Trophoblast cell (in vitro differentiated cells and primary cell): ENCODE measurements around the gene PUM2.

Experiments used
- DNase-seq, 2 donors: peaks; one replicate each; pipeline ENCODE4 v3.0.0-alpha.2; 2016
- H2AFZ ChIP-seq: 2 replicates; pipeline ENCODE4 v1.6.1; 2013; ENCODE audit warnings: low read length, moderate library complexity, mild to moderate bottlenecking; ENCODE audit not compliant: insufficient read depth, poor library complexity
- H2AK5ac ChIP-seq: 2 replicates; pipeline ENCODE4 v1.6.1; 2013; ENCODE audit warnings: mild to moderate bottlenecking, low read length
- H2BK120ac ChIP-seq: 2 replicates; pipeline ENCODE4 v1.6.1; 2013; ENCODE audit warnings: low read length, mild to moderate bottlenecking, moderate library complexity; ENCODE audit not compliant: insufficient read depth, poor library complexity
- H2BK12ac ChIP-seq: 2 replicates; pipeline ENCODE4 v1.6.1; 2013; ENCODE audit warnings: mild to moderate bottlenecking, low read length, moderate library complexity
- H2BK5ac ChIP-seq: 2 replicates; pipeline ENCODE4 v1.6.1; 2013; ENCODE audit warnings: low read length, low read depth, moderate library complexity, mild to moderate bottlenecking; ENCODE audit not compliant: poor library complexity
- H3K14ac ChIP-seq: 2 replicates; pipeline ENCODE4 v1.6.1; 2013; ENCODE audit warnings: mild to moderate bottlenecking, low read length
- H3K18ac ChIP-seq: 2 replicates; pipeline ENCODE4 v1.6.1; 2013; ENCODE audit warnings: mild to moderate bottlenecking, low read length
- H3K23ac ChIP-seq: 2 replicates; pipeline ENCODE4 v1.6.1; 2013; ENCODE audit warnings: low read length
- H3K27ac ChIP-seq: 2 replicates; pipeline ENCODE4 v1.5.1; 2013; ENCODE audit warnings: low read depth, mild to moderate bottlenecking, inconsistent platforms, low read length, moderate library complexity
- H3K27me3 ChIP-seq: 2 replicates; pipeline ENCODE4 v1.6.1; 2013; ENCODE audit warnings: inconsistent platforms, mild to moderate bottlenecking, low read length, moderate library complexity; ENCODE audit not compliant: insufficient read depth
- H3K36me3 ChIP-seq, 2 experiments: 1 replicate in 1 of 2; 2 replicates in 1 of 2; pipeline ENCODE4 v1.6.1; 2013; ENCODE audit warnings: low read length in 2 of 2, mild to moderate bottlenecking in 2 of 2, moderate library complexity in 1 of 2; ENCODE audit not compliant: insufficient read depth in 2 of 2, control insufficient read depth in 1 of 2
- H3K4ac ChIP-seq: 2 replicates; pipeline ENCODE4 v1.6.1; 2013; ENCODE audit warnings: low read depth, mild to moderate bottlenecking, low read length, moderate library complexity
- H3K4me1 ChIP-seq, 2 experiments: 1 replicate in 1 of 2; 2 replicates in 1 of 2; pipeline ENCODE4 v1.6.1; 2013; ENCODE audit warnings: low read length in 2 of 2, mild to moderate bottlenecking in 2 of 2, moderate library complexity in 1 of 2; ENCODE audit not compliant: insufficient read depth in 2 of 2, control insufficient read depth in 1 of 2
- H3K4me2 ChIP-seq: 2 replicates; pipeline ENCODE4 v1.6.1; 2013; ENCODE audit warnings: inconsistent platforms, mild to moderate bottlenecking, low read length, moderate library complexity
- H3K4me3 ChIP-seq: 2 replicates; pipeline ENCODE4 v1.5.1; 2013; ENCODE audit warnings: mild to moderate bottlenecking, low read depth, low read length, inconsistent platforms
- H3K79me1 ChIP-seq: one replicate; pipeline ENCODE4 v1.6.1; 2013; ENCODE audit warnings: low read length
- H3K79me2 ChIP-seq: 2 replicates; pipeline ENCODE4 v1.6.1; 2013; ENCODE audit warnings: low read length, mild to moderate bottlenecking; ENCODE audit not compliant: control insufficient read depth, insufficient read depth, poor library complexity
- H3K9ac ChIP-seq: 2 replicates; pipeline ENCODE4 v1.6.1; 2013; ENCODE audit warnings: mild to moderate bottlenecking, low read length
- H3K9me3 ChIP-seq: 2 replicates; pipeline ENCODE4 v1.6.1; 2013; ENCODE audit warnings: low read depth, mild to moderate bottlenecking, control low read depth, inconsistent platforms, low read length; ENCODE audit not compliant: insufficient read depth
- H4K12ac ChIP-seq: 2 replicates; pipeline ENCODE4 v1.6.1; 2013; ENCODE audit warnings: low read depth, mild to moderate bottlenecking, low read length, moderate library complexity
- H4K8ac ChIP-seq: 2 replicates; pipeline ENCODE4 v1.6.1; 2013; ENCODE audit warnings: low read depth, mild to moderate bottlenecking, low read length, moderate library complexity
- H4K91ac ChIP-seq: one replicate; pipeline ENCODE4 v1.6.1; 2013; ENCODE audit warnings: low read depth, mild to moderate bottlenecking, low read length, moderate library complexity
- WGBS: extraction: QIAGEN DNeasy Blood & Tissue Kit; methylation state at CpG from one replicate; pipeline ENCODE4 v1.1.7; 2013; ENCODE audit warnings: missing lambda C conversion rate; ENCODE audit not compliant: insufficient read length, insufficient coverage; ENCODE audit errors: extremely low coverage; 5-methylcytosine and 5-hydroxymethylcytosine counted together

Gene PUM2

DNA sequence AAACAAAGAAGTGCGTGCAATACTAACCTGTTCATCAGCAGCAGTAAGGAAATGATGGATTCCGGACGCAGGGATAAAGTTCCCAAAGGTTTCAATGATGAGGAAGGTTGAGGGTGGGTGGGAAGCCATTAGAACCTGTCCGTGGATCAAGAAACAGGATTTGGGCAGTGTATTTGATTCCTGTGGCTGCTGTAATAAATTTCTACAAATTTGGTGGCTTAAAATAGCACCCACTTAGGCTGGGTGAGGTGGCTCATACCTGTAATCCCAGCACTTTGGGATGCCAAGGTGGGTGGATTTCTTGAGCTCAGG is 120.6 kb downstream of the PUM2 start:
- Histone ChIP-seq H3K4me2 (no peak overlapping the region), H3K18ac (no peak overlapping the region), H3K36me3 (no peaks in the 10 kb centered on the region), H3K79me2 (peaks cover 2% of the 10 kb centered on the region), H3K79me1 (peaks cover 16% of the 10 kb centered on the region), H3K9me3 (no peaks in the 10 kb centered on the region), H3K27ac (no peak overlapping the region), H2BK12ac (no peak overlapping the region), H3K4ac (no peak overlapping the region), H3K14ac (no peak overlapping the region), H3K4me3 (no peak overlapping the region), H4K8ac (no peak overlapping the region), H2AK5ac (no peak overlapping the region), H2AFZ (no peak overlapping the region), H2BK5ac (no peak overlapping the region), H4K12ac (no peak overlapping the region), H4K91ac (no peak overlapping the region), H2BK120ac (no peak overlapping the region), H3K23ac (no peak overlapping the region), H3K4me1 (peaks cover 17% of the 10 kb centered on the region in 2 experiments), H3K27me3 (no peaks in the 10 kb centered on the region), H3K9ac (no peak overlapping the region)
- DNase-seq, result no peak
- WGBS, result no CpG with 5 or more reads among the region's 4 CpGs

GRCh38 chr2:20229322-20230113 is 121.1 kb downstream of the PUM2 start:
- H2AFZ ChIP-seq, result no peak overlapping the region
- no peak overlapping the region for H2BK12ac ChIP-seq
- peaks cover 17% of the 10 kb centered on the region in 2 experiments for H3K4me1 ChIP-seq
- no peak overlapping the region for H3K4ac ChIP-seq
- peaks cover 2% of the 10 kb centered on the region for H3K79me2 ChIP-seq
- no peak overlapping the region for H2AK5ac ChIP-seq
- H4K12ac ChIP-seq, result no peak overlapping the region
- no peak overlapping the region for H2BK5ac ChIP-seq
- H2BK120ac ChIP-seq, result no peak overlapping the region
- no peak overlapping the region for H3K9ac ChIP-seq
- no peak overlapping the region for H3K4me3 ChIP-seq
- H3K27me3 ChIP-seq, result no peaks in the 10 kb centered on the region
- H3K14ac ChIP-seq, result no peak overlapping the region
- WGBS, result no CpG with 5 or more reads among the region's 8 CpGs
- peaks cover 16% of the 10 kb centered on the region for H3K79me1 ChIP-seq
- H3K9me3 ChIP-seq, result no peaks in the 10 kb centered on the region
- no peak overlapping the region for H3K27ac ChIP-seq
- DNase-seq, result no peak
- no peak overlapping the region for H4K91ac ChIP-seq
- no peaks in the 10 kb centered on the region for H3K36me3 ChIP-seq
- no peak overlapping the region for H3K18ac ChIP-seq
- H4K8ac ChIP-seq, result no peak overlapping the region
- H3K23ac ChIP-seq, result no peak overlapping the region
- H3K4me2 ChIP-seq, result no peak overlapping the region

GRCh38 chr2:20227894-20228505 is 122.6 kb downstream of the PUM2 start:
- WGBS, result no CpG with 5 or more reads among the region's 10 CpGs
- Histone ChIP-seq H3K27ac (no peak overlapping the region), H3K79me2 (peaks cover 4% of the 10 kb centered on the region), H3K4me1 (peaks cover 20 to 22% of the 10 kb centered on the region in 2 experiments), H2BK5ac (no peak overlapping the region), H3K27me3 (peaks cover 13% of the 10 kb centered on the region), H4K8ac (no peak overlapping the region), H4K91ac (no peak overlapping the region), H3K79me1 (peaks cover 23% of the 10 kb centered on the region), H3K4ac (no peak overlapping the region), H3K14ac (no peak overlapping the region), H2BK12ac (no peak overlapping the region), H2BK120ac (no peak overlapping the region), H2AK5ac (no peak overlapping the region), H3K23ac (no peak overlapping the region), H2AFZ (no peak overlapping the region), H3K4me3 (no peak overlapping the region), H3K18ac (no peak overlapping the region), H3K9ac (no peak overlapping the region), H4K12ac (no peak overlapping the region), H3K9me3 (no peaks in the 10 kb centered on the region), H3K36me3 (no peaks in the 10 kb centered on the region), H3K4me2 (no peak overlapping the region)
- DNase-seq, result no peak

DNA sequence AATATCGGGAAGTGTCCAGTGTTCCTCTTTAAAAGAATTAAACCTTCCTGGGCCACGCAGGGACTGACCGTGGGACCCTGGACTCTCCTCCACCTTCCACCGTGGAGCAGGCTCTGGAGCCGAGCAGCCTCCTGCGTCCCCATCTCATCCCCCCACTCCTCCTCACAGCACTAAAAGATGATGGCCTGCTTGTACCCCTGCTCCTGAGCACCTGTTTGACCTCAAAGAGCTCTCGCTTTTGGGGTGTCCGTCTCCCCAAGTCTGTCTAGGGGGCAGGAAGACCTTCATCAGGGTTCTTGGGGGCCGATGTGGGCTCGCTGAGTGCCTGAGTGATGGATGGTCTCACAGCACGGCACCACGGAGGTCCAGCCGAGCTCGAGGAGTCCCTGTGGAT is 124.5 kb downstream of the PUM2 start:
- Histone ChIP-seq H2AK5ac (no peak overlapping the region), H3K14ac (no peak overlapping the region), H2BK5ac (no peak overlapping the region), H3K23ac (no peak overlapping the region), H3K9me3 (no peaks in the 10 kb centered on the region), H2AFZ (no peak overlapping the region), H3K18ac (no peak overlapping the region), H4K91ac (no peak overlapping the region), H4K12ac (no peak overlapping the region), H3K9ac (no peak overlapping the region), H2BK120ac (no peak overlapping the region), H3K79me1 (peaks cover 14% of the 10 kb centered on the region), H3K27ac (no peak overlapping the region), H3K4me3 (no peak overlapping the region), H3K36me3 (no peaks in the 10 kb centered on the region), H3K4me2 (no peak overlapping the region), H2BK12ac (no peak overlapping the region), H3K4me1 (peaks cover 7 to 9% of the 10 kb centered on the region in 2 experiments), H3K79me2 (peaks cover 2% of the 10 kb centered on the region), H4K8ac (no peak overlapping the region), H3K27me3 (peaks cover 16% of the 10 kb centered on the region), H3K4ac (no peak overlapping the region)
- no peak for DNase-seq
- WGBS, result no CpG with 5 or more reads among the region's 14 CpGs
